Posterior vena cava (tissue), 2 donors: ENCODE measurements around the gene ESR1. TPM values are rescaled to one million over a fixed set of nuclear protein-coding genes. Genes with fewer than 3 reads are reported as not detected.
A peak's percentile ranks its signal among the peaks of the same experiment; 100 is the strongest.
"Not testable (repeated sequence)": the region's sequence is repeated elsewhere in the genome, so short reads cannot be mapped to it uniquely, and the experiment has no call there.

Source experiments
- DNase-seq: peaks from one replicate; pipeline ENCODE4 v3.0.0-alpha.2; 2020; ENCODE audit warnings: low spot score
- intact Hi-C, 2 donors: fragments of 100-400 bp; cut with DNase I; formaldehyde crosslinking; loops; one replicate each; pipeline versions ENCODE4 v1.14.1 to v1.14.2; 2022 to 2023
- total RNA-seq, 2 donors: library from RNA; stranded (reverse); fragmentation: NEBNext Ultra II Directional; extraction: Animal tissue kit (Norgen Biotek cat#: 25700); gene quantifications; one replicate each; pipeline ENCODE4 v1.2.1, GENCODE V29; 2021
- donor health status: DM: yes; HTN: yes; CAD: no.
- donor health status: DM: yes; HTN: yes; CAD: no.

Gene ESR1
- total RNA-seq, 2 donors from 2014 or later, result 9.4 to 11.6 TPM

- DNase-seq, result no peak
- intact Hi-C loops, result no loop called here
Observed at GRCh38 chr6:152110886-152111820, 303.7 kb downstream of the ESR1 start.

- intact Hi-C loops, result no loop called here
- DNase-seq, result peak; percentile 94
Observed at GRCh38 chr6:152112491-152113261, 305.2 kb downstream of the ESR1 start.

GRCh38 chr6:152117156-152118133, 310.0 kb downstream of the ESR1 start:
- intact Hi-C loops, result no loop called here
- DNase-seq, result no peak

- no peak for DNase-seq
- intact Hi-C loops, result no loop called here
Observed at GRCh38 chr6:152118224-152118623, 310.7 kb downstream of the ESR1 start.

GRCh38 chr6:152118678-152119077, 311.2 kb downstream of the ESR1 start:
- no peak for DNase-seq
- intact Hi-C loops, result no loop called here

GRCh38 chr6:152119831-152120230, 312.3 kb downstream of the ESR1 start:
- no peak for DNase-seq
- intact Hi-C loops, result loop anchor here (5.0 kb wide), 2 partner anchors 353 to 363 kb away; no protein-coding TSS in a partner anchor

GRCh38 chr6:152121910-152122309, 314.4 kb downstream of the ESR1 start:
- intact Hi-C loops, result loop anchor here (5.0 kb wide), 2 partner anchors 355 to 365 kb away; no protein-coding TSS in a partner anchor
- no peak for DNase-seq

- intact Hi-C loops, result loop anchor here (5.0 kb wide), 2 partner anchors 355 to 365 kb away; no protein-coding TSS in a partner anchor
- DNase-seq, result no peak
Observed at GRCh38 chr6:152122434-152122833, 315.0 kb downstream of the ESR1 start.

- no peak for DNase-seq
- intact Hi-C loops, result loop anchor here (5.0 kb wide), 2 partner anchors 356 to 366 kb away; no protein-coding TSS in a partner anchor
Observed at GRCh38 chr6:152123076-152123475, 315.6 kb downstream of the ESR1 start.

GRCh38 chr6:152124429-152125074, 317.1 kb downstream of the ESR1 start:
- DNase-seq, result no peak
- intact Hi-C loops, result loop anchor here (5.0 kb wide), 2 partner anchors 357 to 367 kb away; no protein-coding TSS in a partner anchor

- DNase-seq, result no peak
- intact Hi-C loops, result no loop called here
Observed at GRCh38 chr6:152127432-152128165, 320.1 kb downstream of the ESR1 start.

GRCh38 chr6:152129691-152130151, 322.2 kb downstream of the ESR1 start:
- intact Hi-C loops, result no loop called here
- DNase-seq, result no peak

GRCh38 chr6:152130441-152130840, 323.0 kb downstream of the ESR1 start:
- DNase-seq, result no peak
- intact Hi-C loops, result no loop called here

- no peak for DNase-seq
- intact Hi-C loops, result no loop called here
Observed at GRCh38 chr6:152135755-152136448, 328.4 kb downstream of the ESR1 start.

GRCh38 chr6:152136449-152136825, 329.0 kb downstream of the ESR1 start:
- intact Hi-C loops, result no loop called here
- no peak for DNase-seq

GRCh38 chr6:152138344-152138743, 330.9 kb downstream of the ESR1 start:
- intact Hi-C loops, DNase-seq: not testable (repeated sequence)

- DNase-seq, result no peak
- intact Hi-C loops, result loop anchor here in 1 of 2 donors (10.0 kb wide), 1 partner anchor 877 kb away; no protein-coding TSS in a partner anchor
Observed at GRCh38 chr6:152142105-152142504, 334.6 kb downstream of the ESR1 start.
